Lower leg skin (tissue), 4 donors: ENCODE results near the gene DIP2C. TPM values are rescaled to one million over a fixed set of nuclear protein-coding genes. Genes with fewer than 3 reads are reported as not detected.
"Not testable (repeated sequence)": the region's sequence is repeated elsewhere in the genome, so short reads cannot be mapped to it uniquely, and the experiment has no call there.

Experiments used
- DNase-seq, 2 donors: peaks; one replicate each; pipeline ENCODE4 v3.0.0-alpha.2; 2019; ENCODE audit warnings: low spot score in 2 of 2
- H3K4me3 ChIP-seq: fragments of 200-600 bp; sonication (generic); 2 replicates; pipeline ENCODE4 v1.5.1; 2017; ENCODE audit warnings: mild to moderate bottlenecking, low read depth; ENCODE audit not compliant: poor library complexity, severe bottlenecking
- CTCF ChIP-seq, 3 donors: fragments of 450-650 bp; IDR thresholded peaks; one replicate each; pipeline ENCODE4 v1.5.1; 2016; ENCODE audit warnings: antibody characterized with exemption in 3 of 3, mild to moderate bottlenecking in 3 of 3, moderate library complexity in 2 of 3
- POLR2A ChIP-seq, 2 donors: fragments of 450-650 bp; IDR thresholded peaks; one replicate each; pipeline ENCODE4 v1.6.1; 2016 to 2017; ENCODE audit warnings: antibody characterized with exemption in 2 of 2, mild to moderate bottlenecking in 1 of 2, moderate library complexity in 1 of 2
- WGBS, 2 donors: methylation state at CpG; one replicate each; pipeline ENCODE4 v1.1.5; 2018; 5-methylcytosine and 5-hydroxymethylcytosine counted together
- intact Hi-C: fragments of 100-400 bp; cut with DNase I; formaldehyde crosslinking; loops from one replicate; pipeline ENCODE4 v1.15.0; 2023; ENCODE audit warnings: low total_unique reads
- total RNA-seq, 4 donors: library from RNA; depleted of rRNA; stranded (reverse); fragments of >200 nt; gene quantifications; one replicate each; pipeline ENCODE4 v1.1.0, GENCODE V29; 2016

DIP2C gene
- total RNA-seq, 4 donors from 2014 or later: 6.2 to 14.7 (median 10.6) TPM

- no peak overlapping the region for H3K4me3 ChIP-seq
- no peak for DNase-seq
- TF ChIP-seq CTCF (IDR thresholded peaks at IDR 0.05) (no peak), POLR2A (IDR thresholded peaks at IDR 0.05) (no peak)
- intact Hi-C loops: no loop called here
- 50 to 61% methylated on average over 19 of the region's 19 CpGs for WGBS, 2 donors
These were observed 76.0 kb downstream of the DIP2C start for GRCh38 chr10:613271-614138.

- no peak for DNase-seq
- 60 to 69% methylated on average over 10 of the region's 10 CpGs for WGBS, 2 donors
These were observed 76.8 kb downstream of the DIP2C start for GRCh38 chr10:612696-613095.

GRCh38 chr10:610642-611305 lies 78.7 kb downstream of the DIP2C start:
- intact Hi-C loops, DNase-seq, H3K4me3 ChIP-seq: not testable (repeated sequence)
- WGBS, 2 donors: 78 to 89% methylated on average over 6 to 7 of the region's 7 CpGs

More at GRCh38 chr10:612696-613095, 76.8 kb downstream of the DIP2C start:
- H3K4me3 ChIP-seq: no peak overlapping the region
- intact Hi-C loops: no loop called here
- TF ChIP-seq CTCF (IDR thresholded peaks at IDR 0.05) (no peak), POLR2A (IDR thresholded peaks at IDR 0.05) (no peak)

- WGBS, 2 donors: 83 to 84% methylated on average over 11 of the region's 11 CpGs
- intact Hi-C loops: no loop called here
- DNase-seq: no peak
- no peak for TF ChIP-seq CTCF (IDR thresholded peaks at IDR 0.05)
- TF ChIP-seq POLR2A (IDR thresholded peaks at IDR 0.05): no peak
- H3K4me3 ChIP-seq: no peak overlapping the region
These were observed 79.5 kb downstream of the DIP2C start for GRCh38 chr10:609868-610545.

GRCh38 chr10:609262-609658 lies 80.2 kb downstream of the DIP2C start:
- intact Hi-C loops: no loop called here
- TF ChIP-seq POLR2A (IDR thresholded peaks at IDR 0.05): no peak
- no peak for TF ChIP-seq CTCF (IDR thresholded peaks at IDR 0.05)
- H3K4me3 ChIP-seq: no peak overlapping the region
- DNase-seq: no peak
